GM21825 (cell line): ENCODE measurements around the gene HTD2.

Experiments used
- ATAC-seq: cut with Tn5 transposase; IDR thresholded peaks from one replicate; pipeline ENCODE4 v1.9.1; 2021; ENCODE audit warnings: mild to moderate bottlenecking, moderate library complexity; ENCODE audit not compliant: unreplicated experiment

HTD2 gene

DNA sequence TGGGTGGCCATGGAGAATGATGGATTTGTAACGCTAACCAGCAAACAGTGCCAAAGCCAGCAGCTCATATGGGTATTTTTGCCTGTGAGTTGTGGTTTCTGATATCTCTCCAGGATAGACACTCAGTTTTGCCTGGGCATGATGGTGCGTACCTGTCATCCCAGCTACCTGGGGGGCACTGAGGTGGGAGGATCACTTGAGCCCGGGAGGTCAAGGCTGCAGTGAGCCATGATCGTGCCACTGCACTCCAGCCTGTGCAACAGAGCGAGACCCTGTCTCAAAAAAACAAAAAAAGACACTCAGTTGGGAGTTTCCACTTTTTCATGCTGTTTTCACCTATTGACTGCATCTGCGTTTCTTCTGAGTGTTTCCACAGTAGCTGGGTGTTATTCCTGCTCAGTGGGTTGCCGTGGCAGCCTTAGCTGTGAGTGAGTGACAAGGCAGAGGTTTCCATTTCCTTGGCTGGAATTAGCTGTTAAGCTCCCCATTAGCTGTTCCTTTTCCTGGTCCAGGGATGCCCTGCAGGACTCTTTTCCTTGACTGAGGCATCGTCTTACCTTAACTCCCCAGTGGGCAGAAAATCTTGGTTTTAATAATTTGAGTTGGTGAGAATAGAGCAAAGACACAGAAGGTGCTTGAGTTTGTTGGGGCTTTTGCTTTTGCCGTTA is 14.5 kb upstream of the HTD2 start:
- ATAC-seq: no peak

DNA sequence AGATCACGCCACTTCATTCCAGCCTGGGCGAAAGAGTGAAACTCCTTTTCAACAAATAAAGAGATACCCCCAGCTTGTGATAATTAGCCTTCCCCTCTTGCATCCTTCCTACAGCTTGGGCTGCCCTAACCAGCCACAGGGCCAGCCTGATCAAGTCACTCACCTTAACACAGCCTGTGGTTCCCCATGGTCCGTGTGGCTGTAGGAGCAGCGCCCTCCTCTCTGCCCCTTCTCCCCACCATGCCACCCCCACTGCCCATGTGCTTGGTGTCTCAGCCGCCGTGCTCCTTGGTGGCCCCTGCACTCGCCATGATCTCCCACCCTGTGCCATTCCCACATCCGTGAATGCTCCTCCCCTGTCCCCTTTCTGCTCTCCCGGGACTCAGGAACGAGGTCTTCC is 13.5 kb upstream of the HTD2 start:
- ATAC-seq: no peak

DNA sequence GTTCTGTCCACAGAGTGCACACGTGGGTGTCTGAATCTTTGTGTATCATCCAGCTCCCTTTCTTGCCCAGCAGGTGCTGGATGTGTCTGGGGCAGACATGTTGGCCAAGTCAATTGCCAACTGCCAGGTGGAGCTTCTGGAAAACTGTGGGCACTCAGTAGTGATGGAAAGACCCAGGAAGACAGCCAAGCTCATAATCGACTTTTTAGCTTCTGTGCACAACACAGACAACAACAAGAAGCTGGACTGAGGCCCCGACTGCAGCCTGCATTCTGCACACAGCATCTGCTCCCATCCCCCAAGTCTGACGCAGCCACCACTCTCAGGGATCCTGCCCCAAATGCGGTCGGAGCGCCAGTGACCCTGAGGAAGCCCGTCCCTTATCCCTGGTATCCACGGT is 12.8 kb upstream of the HTD2 start:
- ATAC-seq: no peak

DNA sequence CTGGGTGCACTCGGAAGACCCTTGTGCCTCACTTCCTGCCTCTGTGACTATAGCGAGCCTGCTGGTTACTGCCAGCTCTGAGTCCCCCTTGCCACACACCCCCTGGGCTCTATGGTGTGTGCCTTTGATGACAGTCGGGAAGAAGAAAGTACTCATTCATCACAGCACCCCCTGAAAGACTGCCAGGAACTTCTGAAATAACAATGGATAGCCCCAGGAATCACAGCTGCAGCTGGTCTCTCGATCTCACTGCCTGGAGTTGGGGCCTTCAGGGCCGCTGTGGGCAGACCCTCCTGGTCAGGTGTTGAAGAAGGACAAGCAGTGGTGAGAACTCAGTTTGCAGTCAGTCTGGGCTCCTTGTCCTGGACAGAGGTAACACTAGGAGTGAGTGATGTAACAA is 10.1 kb upstream of the HTD2 start:
- ATAC-seq: no peak

DNA sequence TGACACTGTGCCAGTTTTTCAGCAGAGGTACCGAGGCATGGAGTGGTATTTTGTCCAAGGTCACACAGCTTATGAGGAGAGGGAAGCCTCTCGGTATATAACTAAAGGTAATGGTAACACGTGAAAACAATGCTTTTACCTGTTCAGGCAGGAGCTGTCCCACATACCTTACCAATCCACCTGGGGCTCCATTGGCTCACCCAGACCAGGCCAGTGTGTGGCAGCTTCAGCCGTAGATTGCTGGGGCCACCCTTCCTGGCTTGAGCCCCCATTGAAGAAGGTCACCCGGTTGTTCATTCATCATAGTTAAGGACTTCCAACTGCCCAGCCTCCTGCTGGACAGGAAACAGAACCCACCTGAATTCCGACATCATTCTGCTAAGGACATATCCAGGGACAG is 9.5 kb upstream of the HTD2 start:
- no peak for ATAC-seq

DNA sequence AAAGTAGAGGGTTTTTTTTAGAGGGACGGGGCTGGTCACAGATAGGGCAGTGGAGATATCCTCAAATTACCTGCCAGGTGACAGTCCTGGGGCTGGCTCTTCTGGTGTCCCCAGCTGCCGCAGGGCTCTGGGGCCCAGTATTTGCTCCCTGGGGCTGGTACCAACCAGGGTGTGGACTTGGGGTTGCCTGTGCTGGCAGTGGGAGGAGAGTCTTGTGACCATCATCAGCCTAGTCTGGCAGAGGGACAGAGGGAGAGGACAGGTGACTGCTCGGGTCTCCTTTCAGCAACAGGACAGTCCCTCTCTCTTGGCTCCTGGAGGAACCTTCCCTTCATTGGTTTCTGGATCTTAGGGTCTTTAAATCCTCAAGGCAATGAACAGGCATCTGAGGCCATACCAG is 8.1 kb upstream of the HTD2 start:
- no peak for ATAC-seq

DNA sequence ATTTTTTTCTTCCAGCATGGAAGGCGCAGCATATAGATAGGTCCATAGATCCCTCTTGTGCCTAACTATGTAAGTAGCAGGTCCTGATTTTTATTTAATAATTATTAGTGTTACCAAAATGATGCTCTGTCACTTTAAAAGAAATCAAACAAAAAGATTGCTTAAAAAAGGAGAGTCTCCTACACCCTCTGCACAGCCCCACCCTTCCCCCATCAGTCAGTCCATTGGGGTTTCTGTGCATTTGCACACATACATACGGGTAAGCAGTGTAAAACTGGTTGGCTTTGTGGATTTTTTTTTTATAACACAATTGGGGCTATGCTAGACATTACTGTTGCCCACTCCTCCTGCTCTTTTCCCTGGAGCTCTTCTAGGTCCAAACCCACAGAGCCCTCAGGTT is 7.2 kb upstream of the HTD2 start:
- no peak for ATAC-seq

DNA sequence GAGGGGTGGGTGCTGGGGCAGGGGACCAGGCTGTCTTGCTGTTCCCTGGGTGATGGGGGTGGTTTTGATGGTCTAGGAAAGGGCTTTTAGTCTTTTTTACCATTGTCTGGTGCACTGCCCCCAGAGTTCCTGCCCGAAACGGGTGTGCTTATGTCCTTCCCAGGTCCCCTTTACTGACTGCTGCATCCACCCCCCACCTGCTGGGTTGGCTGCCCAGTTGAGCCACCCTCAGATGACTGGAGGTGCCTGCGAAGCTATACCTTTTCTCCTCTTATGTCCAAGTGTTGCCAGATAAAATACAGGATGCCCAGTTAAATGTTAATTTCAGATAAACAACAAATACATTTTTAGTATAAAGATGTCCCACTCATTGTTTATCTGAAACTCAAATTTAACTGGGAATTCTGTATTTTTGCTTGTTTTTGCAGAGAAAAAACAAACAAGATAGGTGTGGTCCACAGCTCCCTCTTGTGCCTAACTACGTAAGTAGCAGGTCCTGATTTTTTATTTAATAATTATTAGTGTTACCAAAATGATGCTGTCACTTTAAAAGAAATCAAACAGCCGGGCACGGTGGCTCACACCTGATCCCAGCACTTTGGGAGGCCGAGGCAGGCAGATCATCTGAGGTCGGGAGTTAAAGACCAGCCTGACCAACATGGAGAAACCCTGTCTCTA is 6.3 kb upstream of the HTD2 start:
- ATAC-seq: no peak

DNA sequence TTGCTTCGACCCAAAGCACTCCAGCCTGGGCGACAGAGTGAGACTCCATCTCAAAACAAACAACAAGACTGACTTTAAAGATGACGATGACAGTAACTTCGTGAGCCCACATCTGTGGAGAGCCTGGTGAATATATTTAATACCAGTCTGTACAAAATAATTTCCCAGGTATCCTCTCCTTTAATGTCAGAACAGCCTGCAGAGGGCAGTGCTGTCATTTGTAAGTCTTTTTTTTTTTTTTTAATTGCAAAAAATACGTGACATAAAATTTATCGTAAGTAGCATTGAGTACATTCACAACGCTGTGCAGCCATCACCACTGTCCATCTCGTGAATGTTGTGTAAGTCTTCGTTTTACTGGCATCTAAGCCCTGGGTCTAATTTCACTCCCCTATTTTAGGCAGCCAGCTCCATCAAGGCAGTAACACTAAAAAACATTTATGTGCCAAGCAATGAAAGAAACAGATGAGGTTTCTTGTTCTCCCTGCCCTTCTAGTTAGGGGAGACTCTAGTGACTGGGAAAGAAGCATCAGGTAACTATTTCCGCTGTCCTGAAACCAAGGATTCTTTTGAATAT is 1.4 kb downstream of the HTD2 start:
- no peak for ATAC-seq

DNA sequence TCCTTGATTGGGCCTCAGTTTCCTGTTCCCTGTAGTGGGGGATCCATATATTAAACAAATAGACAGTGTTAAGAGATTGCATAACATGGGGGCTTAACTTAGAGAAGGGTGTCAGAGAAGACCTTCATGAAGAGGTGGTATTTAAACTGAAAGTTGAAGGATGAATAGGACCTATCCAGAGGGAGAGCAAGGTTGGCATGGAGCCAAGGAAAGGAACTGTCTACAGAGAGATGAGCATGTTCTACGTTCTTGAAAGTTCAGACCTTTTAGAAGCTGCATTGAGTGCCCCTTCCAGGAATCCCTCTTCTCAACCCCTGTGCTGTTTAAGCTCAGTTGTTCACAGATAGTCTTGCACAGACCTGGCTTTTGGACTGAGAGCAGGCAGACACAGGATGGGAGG is 2.4 kb downstream of the HTD2 start:
- no peak for ATAC-seq

DNA sequence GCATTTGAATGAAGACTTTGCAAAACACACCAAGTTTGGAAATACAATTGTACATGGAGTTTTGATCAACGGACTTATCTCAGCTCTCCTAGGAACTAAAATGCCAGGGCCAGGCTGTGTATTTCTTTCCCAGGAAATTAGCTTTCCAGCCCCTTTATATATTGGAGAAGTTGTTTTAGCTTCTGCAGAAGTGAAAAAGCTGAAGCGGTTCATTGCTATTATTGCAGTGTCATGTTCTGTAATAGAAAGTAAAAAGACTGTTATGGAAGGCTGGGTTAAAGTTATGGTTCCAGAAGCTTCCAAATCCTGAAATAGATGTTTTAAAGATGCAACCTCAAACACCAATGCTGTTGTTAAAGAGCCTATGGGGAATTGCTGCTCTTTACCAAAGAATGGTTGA is 11.5 kb downstream of the HTD2 start:
- ATAC-seq: no peak

DNA sequence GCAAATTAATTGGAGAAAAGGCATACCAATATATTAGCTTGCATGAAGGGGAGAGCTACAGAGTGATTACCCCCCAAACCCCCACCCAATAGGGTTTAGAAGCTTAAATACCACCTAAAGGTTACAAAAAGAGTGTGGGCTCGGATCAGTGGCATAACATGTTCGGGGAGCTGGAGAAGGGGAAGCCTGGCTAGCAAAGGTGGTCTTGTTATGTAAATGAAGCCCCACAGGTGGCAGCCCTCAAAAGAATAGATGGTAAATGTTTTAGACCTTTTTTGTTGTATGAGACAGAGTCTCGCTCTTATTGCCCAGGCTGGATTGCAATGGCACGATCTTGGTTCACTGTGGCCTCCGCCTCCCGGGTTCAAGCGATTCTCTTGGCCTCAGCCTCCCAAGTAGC is 15.5 kb downstream of the HTD2 start:
- ATAC-seq: no peak

DNA sequence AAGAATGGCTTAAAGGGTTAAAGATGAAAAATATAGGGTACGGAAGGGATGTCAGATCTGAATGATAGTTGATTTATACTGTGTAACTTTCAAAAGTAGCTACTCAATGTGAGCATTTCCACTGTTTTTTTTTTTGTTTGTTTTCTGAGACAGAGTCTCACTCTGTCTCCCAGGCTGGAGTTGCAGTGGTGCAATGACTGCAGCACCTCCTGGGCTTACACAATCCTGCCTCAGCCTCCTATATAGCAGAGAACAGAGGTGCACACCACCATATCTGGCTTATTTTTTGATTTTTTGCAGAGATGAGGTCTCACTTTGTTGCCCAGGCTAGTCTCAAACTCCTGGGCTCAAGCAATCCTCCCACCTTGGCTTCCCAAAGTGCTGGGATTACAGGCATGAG is 16.5 kb downstream of the HTD2 start:
- no peak for ATAC-seq

DNA sequence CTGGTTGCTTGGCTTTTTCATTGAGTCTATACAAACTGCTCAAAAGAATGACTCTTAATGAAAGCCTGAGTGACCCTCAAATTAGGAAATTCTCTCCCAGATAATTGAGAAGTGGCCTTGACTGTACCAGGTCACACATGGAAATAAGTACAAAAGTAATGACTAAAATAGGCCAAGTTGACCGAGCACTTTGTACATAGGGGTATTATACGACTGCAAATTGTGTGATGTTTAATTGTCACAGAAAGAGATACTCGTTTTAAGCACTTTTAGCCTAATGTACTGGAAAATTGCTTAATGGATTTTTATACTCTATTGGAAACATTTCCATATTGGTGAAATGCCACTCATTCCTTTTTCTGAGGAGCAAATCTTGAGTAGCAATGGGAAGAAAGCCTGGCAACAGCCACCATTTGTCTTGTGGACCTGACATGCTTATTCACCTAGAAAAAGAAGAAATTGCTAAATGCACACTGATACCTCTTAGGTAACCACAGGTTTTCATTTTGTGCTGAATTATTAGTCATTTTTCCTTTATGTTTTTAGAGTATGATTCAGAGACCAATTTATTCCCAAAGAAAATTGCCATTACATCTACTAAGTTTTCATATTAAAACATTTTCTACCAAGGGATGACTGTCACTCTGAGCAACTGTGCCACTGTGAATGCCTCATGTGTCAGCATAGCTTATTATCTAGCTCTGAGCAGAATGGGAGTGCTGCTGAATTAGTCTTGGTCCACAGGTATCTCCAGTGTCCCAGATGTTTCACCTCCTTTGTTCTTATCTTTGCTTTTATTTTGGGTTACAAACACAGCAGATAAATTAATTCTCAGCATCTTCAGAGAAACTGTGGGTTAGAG is 17.4 kb downstream of the HTD2 start:
- ATAC-seq: no peak

DNA sequence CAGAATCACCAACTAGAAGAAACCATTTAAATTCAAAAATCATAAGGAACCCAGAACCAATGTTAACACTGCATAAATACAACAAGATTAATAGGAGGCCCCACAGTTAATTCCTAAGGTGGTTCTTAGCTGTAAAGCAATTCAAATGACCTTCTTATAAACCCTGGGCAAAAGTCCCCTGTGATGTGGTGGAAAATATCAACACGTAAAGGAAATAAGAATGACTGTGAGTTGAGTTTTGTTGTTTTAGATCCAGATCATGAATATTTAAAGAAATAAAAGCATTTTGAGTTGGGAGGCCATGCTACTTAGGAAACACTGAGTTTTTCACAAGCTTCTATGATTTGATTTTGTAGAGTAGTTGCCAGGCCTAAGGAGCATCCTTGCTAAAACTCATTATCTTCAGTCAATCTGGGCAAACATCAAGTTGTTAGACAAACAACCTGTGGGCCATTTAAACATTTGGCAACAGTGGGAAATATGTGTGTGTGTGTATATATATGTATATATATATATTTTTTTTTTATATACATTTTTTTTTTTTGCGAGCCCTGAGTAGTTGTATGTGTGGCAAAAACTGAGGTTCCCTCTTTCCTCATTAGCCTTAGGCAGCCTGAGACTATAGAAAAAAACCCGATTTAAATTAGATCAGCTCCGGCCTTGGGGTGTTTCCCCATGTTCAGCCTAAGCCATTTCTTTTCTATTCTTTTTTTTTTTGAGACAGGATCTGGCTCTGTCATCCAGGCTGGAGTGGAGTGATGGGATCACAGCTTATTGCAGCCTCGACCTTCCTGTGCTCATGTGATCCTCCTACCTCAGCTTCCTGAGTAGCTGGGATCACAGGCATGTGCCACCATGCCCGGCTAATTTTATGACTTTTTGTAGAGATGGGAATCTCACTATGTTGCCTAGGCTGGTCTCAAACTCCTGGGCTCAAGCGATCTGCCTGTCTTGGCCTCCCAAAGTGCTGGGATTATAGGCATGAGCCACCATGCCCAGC is 18.4 kb downstream of the HTD2 start:
- ATAC-seq: no peak

DNA sequence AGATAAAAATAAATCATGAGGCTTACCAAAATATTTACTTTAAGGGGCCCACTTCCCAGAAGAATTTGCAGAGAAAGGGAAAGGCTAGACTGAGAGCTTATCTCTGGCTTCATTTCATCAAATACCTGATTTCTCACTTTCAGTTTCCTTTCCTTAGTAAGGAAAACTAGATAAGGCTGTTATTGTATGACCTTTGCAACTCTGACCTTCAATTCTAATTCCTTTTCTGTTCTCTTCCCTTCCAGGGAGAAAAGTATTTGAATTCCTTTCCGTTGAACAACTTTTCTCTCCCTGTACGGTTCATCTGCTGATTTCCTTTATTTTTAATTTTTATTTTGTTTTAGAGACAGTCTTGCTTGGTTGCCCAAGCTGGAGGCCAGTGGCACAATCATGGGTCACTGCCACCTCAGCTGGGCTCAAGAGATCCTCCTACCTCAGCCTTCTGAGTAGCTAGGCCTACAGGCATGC is 19.2 kb downstream of the HTD2 start:
- ATAC-seq: no peak

DNA sequence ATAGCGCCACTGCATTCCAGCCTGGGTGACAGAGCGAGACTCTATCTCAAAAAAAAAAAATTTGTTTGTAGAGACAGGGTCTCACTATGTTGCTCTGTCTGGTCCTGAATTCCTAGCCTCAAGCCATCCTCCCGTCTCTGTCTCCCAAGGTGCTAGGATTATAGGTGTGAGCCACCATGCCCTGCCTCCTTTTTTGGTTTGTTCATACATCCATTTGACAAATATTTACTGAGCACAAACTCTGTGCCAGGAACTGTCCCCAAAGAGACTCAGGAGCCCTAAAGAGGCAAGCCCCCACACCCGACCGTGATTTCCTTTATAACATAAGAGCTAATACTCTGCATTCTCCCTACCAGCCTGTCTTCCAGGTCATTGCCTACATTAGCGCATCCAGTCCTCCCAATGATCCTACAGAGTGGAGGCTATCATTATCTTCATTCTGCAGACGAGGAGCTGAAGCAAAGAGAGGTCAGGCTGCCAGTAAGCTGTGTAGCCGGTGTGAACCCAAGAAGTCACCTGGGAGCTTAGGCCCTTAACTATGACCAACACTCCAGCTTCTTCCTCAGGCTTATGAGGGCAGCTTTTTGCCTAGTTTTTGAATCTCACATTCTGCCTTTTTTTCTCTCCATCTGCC is 20.1 kb downstream of the HTD2 start:
- no peak for ATAC-seq

DNA sequence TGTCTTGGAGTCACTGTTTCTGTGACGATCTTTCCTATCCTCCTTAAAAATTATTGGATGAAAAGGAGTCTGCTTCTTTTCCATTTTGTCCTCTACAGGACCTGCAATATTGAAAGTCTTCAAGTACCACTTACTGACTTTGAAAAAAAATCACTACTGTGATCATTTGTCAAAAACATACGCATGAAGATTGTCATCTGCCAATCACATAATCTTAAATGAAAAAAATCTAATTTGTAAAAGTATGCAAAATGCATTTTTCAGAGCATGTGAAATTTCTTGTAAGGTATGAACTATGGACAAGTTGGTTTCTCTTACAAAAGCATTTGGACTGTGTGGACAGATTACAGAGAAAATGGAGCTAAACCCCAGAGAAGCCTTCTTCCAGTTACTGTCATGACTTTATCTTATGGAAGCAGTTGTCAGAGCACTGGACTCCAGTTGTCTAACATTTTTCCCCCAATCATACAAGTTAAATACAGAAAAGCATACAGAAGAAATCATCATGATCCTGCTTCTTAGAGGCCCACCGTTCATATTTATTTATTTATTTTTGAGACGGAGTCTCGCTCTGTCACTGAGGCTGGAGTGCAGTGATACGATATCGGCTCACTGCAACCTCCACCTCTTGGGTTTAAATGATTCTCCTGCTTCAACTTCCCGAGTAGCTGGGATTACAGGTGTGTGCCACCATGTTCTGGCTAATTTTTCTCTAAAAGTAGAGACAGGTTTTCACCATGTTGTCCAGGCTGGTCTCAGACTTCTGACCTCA is 23.0 kb downstream of the HTD2 start:
- ATAC-seq: no peak

DNA sequence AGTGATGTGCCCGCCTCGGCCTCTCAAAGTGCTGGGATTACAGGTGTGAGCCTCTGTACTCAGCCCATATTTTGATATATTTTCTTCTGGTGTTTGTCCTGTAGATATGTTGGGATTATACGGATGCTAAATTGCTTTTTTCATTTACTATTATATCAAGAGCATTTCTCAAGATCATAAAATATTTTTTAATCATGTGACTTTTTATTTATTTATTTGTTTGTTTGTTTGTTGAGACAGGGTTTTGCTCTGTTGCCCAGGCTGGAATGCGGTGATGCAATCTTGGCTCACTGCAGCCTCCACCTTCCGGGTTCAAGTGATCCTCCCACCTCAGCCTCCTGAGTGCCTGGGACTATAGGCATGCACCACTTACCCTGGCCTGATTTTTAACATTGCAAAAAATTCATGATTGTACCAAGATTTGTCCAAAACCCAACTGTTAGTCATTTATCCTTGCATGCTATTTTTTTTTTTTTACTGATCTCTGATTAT is 23.6 kb downstream of the HTD2 start:
- ATAC-seq: no peak
